Measurements from ENCODE around the gene CLSTN1. TPM values are rescaled to one million over a fixed set of nuclear protein-coding genes. Genes with fewer than 3 reads are reported as not detected.
A peak's percentile ranks its signal among the peaks of the same experiment; 100 is the strongest.

The CLSTN1 gene
- total and polyA plus RNA-seq, 5 donors from 2014 or later = 19.2 to 106 (median 22.7) TPM

DNA sequence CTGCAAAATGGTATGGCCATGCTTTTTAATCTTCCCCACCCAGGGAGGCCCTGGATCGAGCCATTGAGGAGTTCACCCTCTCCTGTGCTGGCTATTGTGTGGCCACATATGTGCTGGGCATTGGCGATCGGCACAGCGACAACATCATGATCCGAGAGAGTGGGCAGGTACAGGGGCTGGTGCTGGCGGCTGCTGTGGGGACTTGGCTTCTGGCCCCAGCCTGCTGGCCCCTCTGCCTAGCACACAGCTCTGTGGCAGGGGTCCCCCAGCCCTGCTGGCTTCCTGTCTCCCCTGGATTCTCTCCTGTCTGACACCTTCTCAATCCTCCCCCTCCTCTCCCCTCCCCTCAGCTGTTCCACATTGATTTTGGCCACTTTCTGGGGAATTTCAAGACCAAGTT is 99.8 kb downstream of the CLSTN1 start:
- peaks cover 10 to 86% (median 25%) of the 10 kb centered on the region in 4 donors for H3K4me1 Mint-ChIP-seq
- H3K4me1 ChIP-seq (ENCODE audit: control insufficient read depth, insufficient read depth, low read length, poor library complexity, severe bottlenecking) = peaks cover 60% of the 10 kb centered on the region
- ATAC-seq (ENCODE audit: low read depth in 2 of 2) (no peak), DNase-seq (no peak)
- H3K4me3 ChIP-seq (ENCODE audit: low read depth, low read length) = no peak overlapping the region
- H3K27me3 ChIP-seq (ENCODE audit: control insufficient read depth, insufficient read depth, low read length) = no peaks in the 10 kb centered on the region
- peaks cover 8% of the 10 kb centered on the region for H3K27me3 Mint-ChIP-seq
- no peaks in the 10 kb centered on the region for H3K9me3 ChIP-seq (ENCODE audit: control insufficient read depth in 2 of 2, low read length in 2 of 2)
- H3K27ac ChIP-seq (ENCODE audit: insufficient read depth, low read length, poor library complexity, severe bottlenecking) = no peak overlapping the region
- H3K36me3 Mint-ChIP-seq = peaks cover 37% of the 10 kb centered on the region
- peak overlapping the region in 2 of 4 donors; percentile 43 to 49 for H3K4me3 Mint-ChIP-seq
- H3K36me3 ChIP-seq (ENCODE audit: control insufficient read depth, insufficient read depth, low read length) = peaks cover 61% of the 10 kb centered on the region
- H3K9me3 Mint-ChIP-seq = no peaks in the 10 kb centered on the region
- H3K27ac Mint-ChIP-seq = peak overlapping the region in 2 of 3 donors; percentile 46 to 98

DNA sequence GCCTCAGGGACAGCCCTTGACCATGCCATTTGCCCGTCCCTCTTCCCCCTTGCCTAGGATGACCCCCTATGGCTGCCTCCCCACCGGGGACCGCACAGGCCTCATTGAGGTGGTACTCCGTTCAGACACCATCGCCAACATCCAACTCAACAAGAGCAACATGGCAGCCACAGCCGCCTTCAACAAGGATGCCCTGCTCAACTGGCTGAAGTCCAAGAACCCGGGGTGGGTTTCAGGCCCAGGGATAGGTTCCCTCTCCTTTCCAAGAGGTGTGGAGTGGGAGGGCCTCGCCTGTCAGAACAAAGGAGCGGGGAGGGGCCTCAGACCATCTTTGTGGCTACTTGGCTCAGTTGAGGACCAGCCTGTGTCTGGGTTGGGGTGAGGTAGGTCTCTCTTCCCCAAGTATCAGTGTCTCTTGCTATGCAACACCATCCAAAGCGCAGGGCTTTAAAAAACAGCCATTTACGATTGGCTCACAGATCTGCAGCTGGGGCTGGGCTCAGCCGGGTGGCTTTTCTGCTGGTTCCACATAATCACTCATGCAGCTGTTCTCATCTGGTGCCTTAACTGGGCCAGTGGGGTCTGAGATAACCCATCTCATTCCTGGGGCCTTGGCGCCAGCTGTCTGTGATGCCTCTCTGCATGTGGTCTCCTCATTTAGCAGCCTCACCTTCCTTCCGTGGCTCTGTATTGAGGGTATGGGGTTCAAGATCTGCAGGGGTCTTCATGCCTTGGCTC is 100.5 kb downstream of the CLSTN1 start:
- H3K4me3 Mint-ChIP-seq = peak overlapping the region in 3 of 4 donors; percentile 16 to 78 (median 60)
- H3K9me3 Mint-ChIP-seq = no peaks in the 10 kb centered on the region
- Histone ChIP-seq H3K9me3 (ENCODE audit: control insufficient read depth in 2 of 2, low read length in 2 of 2) (no peaks in the 10 kb centered on the region), H3K27me3 (ENCODE audit: control insufficient read depth, insufficient read depth, low read length) (no peaks in the 10 kb centered on the region), H3K4me3 (ENCODE audit: low read depth, low read length) (no peak overlapping the region), H3K27ac (ENCODE audit: insufficient read depth, low read length, poor library complexity, severe bottlenecking) (peak overlapping the region; percentile 28), H3K36me3 (ENCODE audit: control insufficient read depth, insufficient read depth, low read length) (peaks cover 62% of the 10 kb centered on the region), H3K4me1 (ENCODE audit: control insufficient read depth, insufficient read depth, low read length, poor library complexity, severe bottlenecking) (peaks cover 61% of the 10 kb centered on the region)
- ATAC-seq (ENCODE audit: low read depth in 2 of 2) (no peak), DNase-seq (no peak)
- H3K4me1 Mint-ChIP-seq = peaks cover 3 to 83% (median 19%) of the 10 kb centered on the region in 4 donors
- H3K27me3 Mint-ChIP-seq = peaks cover 4% of the 10 kb centered on the region
- H3K27ac Mint-ChIP-seq = peak overlapping the region in 1 of 3 donors; percentile 86
- peaks cover 30% of the 10 kb centered on the region for H3K36me3 Mint-ChIP-seq

DNA sequence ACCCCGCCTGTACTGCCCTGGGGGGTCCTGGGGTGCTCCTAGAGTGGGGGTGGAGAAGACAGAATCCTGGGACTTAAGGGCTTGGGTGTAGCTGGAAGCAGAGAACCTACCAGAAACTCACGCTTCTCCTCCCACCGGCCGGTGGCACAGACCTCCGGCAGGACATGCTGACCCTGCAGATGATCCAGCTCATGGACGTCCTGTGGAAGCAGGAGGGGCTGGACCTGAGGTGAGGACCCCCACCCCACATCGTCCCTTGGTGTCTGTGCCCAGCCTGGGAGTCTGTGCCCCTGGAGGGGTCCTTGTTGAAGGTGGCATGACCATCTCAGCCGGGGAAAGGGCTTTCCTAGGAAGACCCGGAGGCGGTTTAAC is 101.4 kb downstream of the CLSTN1 start:
- Mint-ChIP-seq H3K4me3 (peak overlapping the region in 1 of 4 donors; percentile 60), H3K9me3 (no peaks in the 10 kb centered on the region), H3K36me3 (peaks cover 29% of the 10 kb centered on the region), H3K27me3 (peaks cover 8% of the 10 kb centered on the region), H3K4me1 (peaks cover 0 to 83% (median 20%) of the 10 kb centered on the region in 4 donors), H3K27ac (peak overlapping the region; percentile 20 to 65 (median 52))
- Histone ChIP-seq H3K4me3 (ENCODE audit: low read depth, low read length) (no peak overlapping the region), H3K27ac (ENCODE audit: insufficient read depth, low read length, poor library complexity, severe bottlenecking) (peak overlapping the region; percentile 81), H3K4me1 (ENCODE audit: control insufficient read depth, insufficient read depth, low read length, poor library complexity, severe bottlenecking) (peaks cover 62% of the 10 kb centered on the region), H3K9me3 (ENCODE audit: control insufficient read depth in 2 of 2, low read length in 2 of 2) (no peaks in the 10 kb centered on the region), H3K36me3 (ENCODE audit: control insufficient read depth, insufficient read depth, low read length) (peaks cover 60% of the 10 kb centered on the region), H3K27me3 (ENCODE audit: control insufficient read depth, insufficient read depth, low read length) (no peaks in the 10 kb centered on the region)
- DNase-seq = no peak
- no peak for ATAC-seq (ENCODE audit: low read depth in 2 of 2)

DNA sequence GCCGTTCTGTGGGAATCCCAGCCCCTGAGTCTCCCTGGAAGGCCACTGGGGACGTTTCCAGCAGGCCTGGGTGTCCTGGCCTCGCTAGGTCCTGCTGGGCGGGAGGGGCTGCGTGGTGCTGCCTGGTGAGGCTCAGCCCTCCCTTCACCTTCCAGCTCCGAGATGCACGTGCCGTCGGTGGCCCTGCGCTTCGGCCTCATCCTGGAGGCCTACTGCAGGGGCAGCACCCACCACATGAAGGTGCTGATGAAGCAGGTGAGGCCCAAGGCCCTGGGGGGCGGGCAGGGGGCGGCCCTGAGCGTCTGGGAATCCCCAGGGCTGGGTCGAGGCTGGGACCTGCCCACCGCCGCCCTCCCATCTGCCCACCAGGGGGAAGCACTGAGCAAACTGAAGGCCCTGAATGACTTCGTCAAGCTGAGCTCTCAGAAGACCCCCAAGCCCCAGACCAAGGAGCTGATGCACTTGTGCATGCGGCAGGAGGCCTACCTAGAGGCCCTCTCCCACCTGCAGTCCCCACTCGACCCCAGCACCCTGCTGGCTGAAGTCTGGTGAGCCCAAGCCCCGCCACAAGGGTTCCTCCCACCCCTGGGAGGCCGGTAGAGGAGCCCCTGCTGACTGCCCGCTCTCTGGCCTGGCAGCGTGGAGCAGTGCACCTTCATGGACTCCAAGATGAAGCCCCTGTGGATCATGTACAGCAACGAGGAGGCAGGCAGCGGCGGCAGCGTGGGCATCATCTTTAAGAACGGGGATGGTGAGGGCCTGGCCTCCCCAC is 102.0 kb downstream of the CLSTN1 start:
- peak; percentile 66 to 76 (median 73) for DNase-seq
- H3K27ac ChIP-seq (ENCODE audit: insufficient read depth, low read length, poor library complexity, severe bottlenecking) = peak overlapping the region; percentile 81
- peaks cover 56% of the 10 kb centered on the region for H3K36me3 ChIP-seq (ENCODE audit: control insufficient read depth, insufficient read depth, low read length)
- peaks cover 62% of the 10 kb centered on the region for H3K4me1 ChIP-seq (ENCODE audit: control insufficient read depth, insufficient read depth, low read length, poor library complexity, severe bottlenecking)
- peaks cover 0 to 82% (median 20%) of the 10 kb centered on the region in 4 donors for H3K4me1 Mint-ChIP-seq
- no peaks in the 10 kb centered on the region for H3K27me3 ChIP-seq (ENCODE audit: control insufficient read depth, insufficient read depth, low read length)
- peak in 1 of 2 donors; percentile 20 for ATAC-seq (ENCODE audit: low read depth in 2 of 2)
- peak overlapping the region in 1 of 4 donors; percentile 21 for H3K4me3 Mint-ChIP-seq
- H3K27ac Mint-ChIP-seq = peak overlapping the region; percentile 52 to 65 (median 56)
- H3K9me3 Mint-ChIP-seq = no peaks in the 10 kb centered on the region
- no peak overlapping the region for H3K4me3 ChIP-seq (ENCODE audit: low read depth, low read length)
- peaks cover 8% of the 10 kb centered on the region for H3K27me3 Mint-ChIP-seq
- peaks cover 28% of the 10 kb centered on the region for H3K36me3 Mint-ChIP-seq
- no peaks in the 10 kb centered on the region for H3K9me3 ChIP-seq (ENCODE audit: control insufficient read depth in 2 of 2, low read length in 2 of 2)

DNA sequence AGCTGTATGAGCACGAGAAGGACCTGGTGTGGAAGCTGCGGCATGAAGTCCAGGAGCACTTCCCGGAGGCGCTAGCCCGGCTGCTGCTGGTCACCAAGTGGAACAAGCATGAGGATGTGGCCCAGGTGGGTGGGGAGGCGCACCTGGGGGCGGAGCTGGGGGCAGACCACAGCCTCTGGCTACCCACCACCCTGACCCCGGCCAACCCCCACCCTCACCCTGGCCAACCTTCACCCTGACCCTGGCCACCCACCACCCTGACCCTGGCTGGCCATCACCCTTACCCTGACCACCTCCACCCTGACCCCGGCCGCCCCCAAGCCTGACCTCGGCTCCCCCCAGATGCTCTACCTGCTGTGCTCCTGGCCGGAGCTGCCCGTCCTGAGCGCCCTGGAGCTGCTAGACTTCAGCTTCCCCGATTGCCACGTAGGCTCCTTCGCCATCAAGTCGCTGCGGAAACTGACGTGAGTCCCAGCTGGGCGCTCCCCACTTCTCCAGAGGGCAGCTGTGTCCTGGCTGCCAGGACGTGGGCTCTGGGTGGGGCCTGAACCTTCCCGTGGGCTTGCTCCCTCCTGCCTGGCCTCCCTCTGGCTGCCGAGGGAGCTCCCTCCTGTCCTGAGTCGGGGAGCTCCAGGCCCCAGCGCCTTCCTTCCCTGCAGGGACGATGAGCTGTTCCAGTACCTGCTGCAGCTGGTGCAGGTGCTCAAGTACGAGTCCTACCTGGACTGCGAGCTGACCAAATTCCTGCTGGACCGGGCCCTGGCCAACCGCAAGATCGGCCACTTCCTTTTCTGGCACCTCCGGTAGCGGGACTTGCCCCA is 102.8 kb downstream of the CLSTN1 start:
- H3K27ac ChIP-seq (ENCODE audit: insufficient read depth, low read length, poor library complexity, severe bottlenecking) = peak overlapping the region; percentile 81
- peaks cover 26% of the 10 kb centered on the region for H3K36me3 Mint-ChIP-seq
- no peak for DNase-seq
- H3K27me3 Mint-ChIP-seq = peaks cover 8% of the 10 kb centered on the region
- no peak overlapping the region for H3K4me3 ChIP-seq (ENCODE audit: low read depth, low read length)
- H3K9me3 Mint-ChIP-seq = no peaks in the 10 kb centered on the region
- H3K4me3 Mint-ChIP-seq = peak overlapping the region in 2 of 4 donors; percentile 21 to 22
- H3K4me1 Mint-ChIP-seq = peaks cover 0 to 83% (median 18%) of the 10 kb centered on the region in 4 donors
- peaks cover 69% of the 10 kb centered on the region for H3K4me1 ChIP-seq (ENCODE audit: control insufficient read depth, insufficient read depth, low read length, poor library complexity, severe bottlenecking)
- H3K36me3 ChIP-seq (ENCODE audit: control insufficient read depth, insufficient read depth, low read length) = peaks cover 56% of the 10 kb centered on the region
- H3K27me3 ChIP-seq (ENCODE audit: control insufficient read depth, insufficient read depth, low read length) = no peaks in the 10 kb centered on the region
- ATAC-seq (ENCODE audit: low read depth in 2 of 2) = no peak
- H3K9me3 ChIP-seq (ENCODE audit: control insufficient read depth in 2 of 2, low read length in 2 of 2) = no peaks in the 10 kb centered on the region
- peak overlapping the region in 2 of 3 donors; percentile 52 to 87 for H3K27ac Mint-ChIP-seq

DNA sequence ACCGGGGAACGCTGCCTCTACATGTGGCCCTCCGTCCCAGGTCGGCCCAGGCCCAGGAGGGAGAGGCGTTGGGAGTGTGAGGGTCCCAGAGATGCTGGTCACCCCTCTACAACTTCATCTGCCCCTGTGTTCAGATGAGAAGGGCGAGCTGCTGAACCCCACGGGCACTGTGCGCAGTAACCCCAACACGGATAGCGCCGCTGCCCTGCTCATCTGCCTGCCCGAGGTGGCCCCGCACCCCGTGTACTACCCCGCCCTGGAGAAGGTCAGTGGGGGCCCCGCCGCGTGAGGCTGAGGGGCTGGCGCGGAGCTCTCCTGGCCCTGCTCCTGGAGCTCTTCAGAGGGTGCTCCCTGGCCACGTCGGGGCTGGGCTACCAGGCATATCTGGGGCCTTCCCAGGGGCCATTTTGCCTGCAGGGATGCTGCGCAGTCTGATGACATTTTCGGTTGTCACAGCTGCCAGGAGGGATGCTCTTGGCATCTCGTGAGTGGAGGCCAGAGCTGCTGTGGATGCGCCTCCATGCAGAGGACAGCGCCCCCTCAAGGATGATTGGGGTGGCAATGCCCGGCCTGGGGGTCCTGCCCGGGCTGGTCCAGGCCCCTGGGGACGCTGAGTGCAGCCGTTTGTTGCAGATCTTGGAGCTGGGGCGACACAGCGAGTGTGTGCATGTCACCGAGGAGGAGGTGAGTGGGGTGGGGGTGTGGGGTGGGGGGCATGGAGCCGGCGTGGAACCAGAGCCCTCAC is 103.6 kb downstream of the CLSTN1 start:
- ATAC-seq (ENCODE audit: low read depth in 2 of 2) (no peak), DNase-seq (no peak)
- Mint-ChIP-seq H3K36me3 (peaks cover 26% of the 10 kb centered on the region), H3K9me3 (no peaks in the 10 kb centered on the region), H3K27ac (peak overlapping the region; percentile 62 to 98 (median 89)), H3K4me3 (peak overlapping the region in 3 of 4 donors; percentile 26 to 69 (median 31)), H3K27me3 (peaks cover 8% of the 10 kb centered on the region), H3K4me1 (peaks cover 0 to 89% (median 17%) of the 10 kb centered on the region in 4 donors)
- Histone ChIP-seq H3K9me3 (ENCODE audit: control insufficient read depth in 2 of 2, low read length in 2 of 2) (no peaks in the 10 kb centered on the region), H3K27me3 (ENCODE audit: control insufficient read depth, insufficient read depth, low read length) (no peaks in the 10 kb centered on the region), H3K27ac (ENCODE audit: insufficient read depth, low read length, poor library complexity, severe bottlenecking) (peak overlapping the region; percentile 81), H3K4me1 (ENCODE audit: control insufficient read depth, insufficient read depth, low read length, poor library complexity, severe bottlenecking) (peaks cover 78% of the 10 kb centered on the region), H3K4me3 (ENCODE audit: low read depth, low read length) (no peak overlapping the region), H3K36me3 (ENCODE audit: control insufficient read depth, insufficient read depth, low read length) (peaks cover 60% of the 10 kb centered on the region)

Data from CD4-positive, CD25-positive, alpha-beta regulatory T cell (primary cell).